NCI-H524 treated with DMSO at 0.1 percent for 48 hours (cell line): ENCODE data around the gene ANGPTL5.
"Not testable (repeated sequence)": the region's sequence is repeated elsewhere in the genome, so short reads cannot be mapped to it uniquely, and the experiment has no call there.

Experiments
- DNase-seq: peaks from one replicate; lab custom pipeline; 2025; lab: John Stamatoyannopoulos, UW

Gene ANGPTL5

GRCh38 chr11:101885631-101886030 lies 30.7 kb downstream of the ANGPTL5 start:
- DNase-seq = no peak

GRCh38 chr11:101881586-101881985 lies 34.7 kb downstream of the ANGPTL5 start:
- no peak for DNase-seq

- DNase-seq = no peak
Measured at GRCh38 chr11:101880222-101880621, 36.1 kb downstream of the ANGPTL5 start.

DNA sequence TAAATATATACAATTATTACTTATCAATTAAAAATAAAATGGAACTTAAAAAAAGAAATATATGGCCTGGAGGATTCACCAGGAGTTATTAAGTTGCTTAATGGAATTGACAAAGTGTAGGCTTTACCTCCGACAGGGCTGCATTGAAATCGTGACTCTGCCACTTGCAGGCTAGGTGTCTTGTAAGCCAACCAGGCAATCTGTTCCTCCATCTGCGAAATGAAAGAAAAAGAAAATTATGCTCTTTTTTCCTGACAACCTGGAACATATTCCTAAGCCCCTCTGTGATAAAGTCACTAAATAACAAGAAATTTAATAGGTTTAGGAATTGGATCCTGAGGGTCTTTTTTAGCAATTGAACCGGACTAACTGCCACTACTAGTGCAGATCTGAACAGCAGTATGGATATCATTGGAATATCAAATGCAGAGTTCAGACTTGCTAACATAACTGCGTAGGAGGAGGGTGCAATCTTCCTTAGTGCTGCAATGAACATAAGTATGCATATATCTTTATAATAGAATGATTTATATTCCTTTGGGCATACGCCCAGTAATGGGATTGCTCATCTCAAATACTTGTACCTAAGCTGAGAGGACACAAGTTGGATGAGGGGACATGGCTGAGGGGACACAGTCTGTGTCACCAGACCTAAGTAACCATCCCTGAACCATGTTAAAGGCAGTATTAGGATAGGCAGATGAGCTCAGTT lies 44.0 kb downstream of the ANGPTL5 start:
- no peak for DNase-seq

DNA sequence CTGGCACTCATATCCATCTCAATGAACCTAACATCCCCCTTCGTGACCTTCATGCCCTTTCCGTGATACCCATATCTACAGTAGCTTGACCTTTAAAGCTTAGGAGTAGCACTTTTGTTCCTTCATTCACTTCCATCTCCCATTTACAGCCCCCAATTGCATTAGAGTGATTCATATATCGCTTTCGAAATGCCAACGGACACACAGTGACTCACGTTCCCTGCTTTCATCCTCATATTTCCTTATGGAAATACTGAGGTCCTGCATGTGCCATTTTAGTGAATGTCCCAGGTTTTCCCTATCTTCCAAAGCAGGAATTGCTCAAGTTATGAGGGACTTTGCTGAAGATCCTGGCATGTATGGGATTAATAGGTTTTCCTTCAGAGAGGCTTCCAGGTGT lies 45.8 kb downstream of the ANGPTL5 start:
- no peak for DNase-seq

- DNase-seq = no peak
Measured at GRCh38 chr11:101867951-101868350, 48.4 kb downstream of the ANGPTL5 start.

- no peak for DNase-seq
Measured at GRCh38 chr11:101866619-101867491, 49.5 kb downstream of the ANGPTL5 start.

GRCh38 chr11:101864098-101864497 lies 52.2 kb downstream of the ANGPTL5 start:
- no peak for DNase-seq

DNA sequence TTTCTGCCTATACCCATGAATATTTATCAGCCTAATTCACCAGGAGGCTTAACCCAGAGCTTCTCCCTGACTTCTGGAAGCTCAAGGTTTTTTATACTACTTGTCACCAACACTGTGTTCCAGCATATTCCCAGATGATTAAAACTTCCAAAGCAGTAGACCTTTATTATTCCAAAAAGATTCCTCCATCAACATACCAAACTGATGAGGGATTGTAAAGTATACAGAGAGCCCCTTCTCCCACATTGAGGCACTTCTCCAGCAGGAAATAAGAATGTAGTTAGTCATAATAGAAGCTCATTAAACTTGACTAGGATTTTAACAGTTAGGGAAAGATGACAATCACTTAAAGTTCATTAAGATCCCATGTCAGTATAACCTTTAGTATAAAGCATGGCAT lies 53.0 kb downstream of the ANGPTL5 start:
- no peak for DNase-seq

GRCh38 chr11:101862391-101863233 lies 53.7 kb downstream of the ANGPTL5 start:
- no peak for DNase-seq

DNA sequence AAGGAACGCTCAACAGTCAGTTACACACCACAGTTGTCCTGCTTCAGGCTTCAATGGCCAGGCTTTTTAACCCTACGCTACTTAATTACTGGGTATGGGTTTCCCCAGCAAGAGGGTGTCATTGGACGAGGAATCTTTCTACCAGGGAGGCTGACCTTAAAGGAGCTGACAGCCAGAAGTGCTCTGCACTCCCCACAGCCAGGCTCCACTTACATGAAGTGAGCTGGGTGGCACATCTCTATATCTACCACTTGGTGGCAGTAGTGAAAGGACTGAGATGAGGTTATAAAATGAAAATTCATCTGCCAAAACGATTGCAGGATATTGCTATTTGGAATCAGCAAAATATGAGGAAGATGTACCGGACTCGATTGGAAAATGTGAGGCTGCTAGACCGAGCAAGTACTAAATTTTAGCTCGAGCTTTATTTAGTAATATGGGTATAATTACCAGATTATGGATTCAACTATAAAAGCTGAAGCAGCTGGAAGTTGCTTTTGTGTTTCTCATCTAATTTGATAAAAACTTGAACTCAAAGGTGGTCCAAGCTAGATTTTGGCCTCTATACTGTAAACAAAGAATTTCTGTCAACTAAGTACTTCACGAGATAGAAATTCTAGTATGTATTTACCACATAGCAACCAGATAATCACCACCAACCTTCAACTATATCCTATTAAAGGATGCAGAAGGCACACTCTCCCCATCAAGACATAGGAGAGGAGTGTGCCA lies 55.5 kb downstream of the ANGPTL5 start:
- no peak for DNase-seq

- not testable (repeated sequence) for DNase-seq
Measured at GRCh38 chr11:101852260-101852659, 64.1 kb downstream of the ANGPTL5 start.

DNA sequence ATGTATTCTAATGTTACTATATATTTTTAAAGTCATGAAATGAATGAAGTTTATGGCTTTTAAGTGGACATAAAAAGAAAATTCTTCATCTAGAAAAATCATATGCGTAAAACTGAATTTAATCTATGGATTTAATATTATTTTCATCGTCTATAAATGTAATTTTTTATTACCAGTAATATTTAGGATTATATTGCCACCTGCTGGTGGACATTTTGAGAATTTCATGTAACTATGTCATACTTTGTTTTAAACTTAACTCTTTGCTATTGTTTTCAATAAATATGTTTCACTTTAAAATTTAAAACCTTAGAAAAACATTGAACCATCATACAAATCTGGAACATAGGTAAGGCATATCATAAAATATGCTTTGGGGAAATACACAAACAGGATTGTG lies 68.1 kb downstream of the ANGPTL5 start:
- DNase-seq = no peak

DNA sequence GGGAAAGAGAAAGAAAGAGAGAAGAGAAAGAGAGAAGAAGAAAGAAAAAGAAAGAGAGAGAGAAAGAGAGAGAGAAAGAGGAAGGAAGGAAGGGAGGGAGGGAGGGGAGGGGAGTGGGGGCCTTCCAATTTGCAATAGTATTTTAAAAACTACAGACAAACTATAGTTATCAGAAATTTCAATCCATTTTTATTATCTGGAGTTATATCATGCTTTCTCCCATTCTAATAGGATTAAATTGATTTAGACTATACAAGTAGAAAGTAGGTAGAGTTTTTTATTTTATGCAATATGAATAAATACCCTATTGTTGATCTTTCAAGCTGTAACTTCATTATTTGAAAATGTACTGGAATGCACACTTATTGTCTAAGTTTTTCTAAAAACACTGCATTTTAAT lies 71.7 kb downstream of the ANGPTL5 start:
- DNase-seq = no peak

GRCh38 chr11:101840704-101841103 lies 75.6 kb downstream of the ANGPTL5 start:
- no peak for DNase-seq
